ENCODE measurements around the gene CCL26. TPM values are rescaled to one million over a fixed set of nuclear protein-coding genes. Genes with fewer than 3 reads are reported as not detected.
"Not testable (repeated sequence)": the region's sequence is repeated elsewhere in the genome, so short reads cannot be mapped to it uniquely, and the experiment has no call there.

Gene CCL26
- total and polyA plus RNA-seq, 2 of the 13 experiments (the other 11 are each of a cell fraction or from before 2014, with no cell fraction given): 0.16 TPM; not detected in 1

GRCh38 chr7:75727351-75727750 lies 44.7 kb downstream of the CCL26 start:
- H4K20me1 ChIP-seq (ENCODE audit: insufficient read depth, low read length); CTCF ChIA-PET (ENCODE audit: low intra/inter-chr PET ratio, low total read pairs); H3K79me2 ChIP-seq (ENCODE audit: insufficient read depth, low read length); H3K9ac ChIP-seq (ENCODE audit: insufficient read depth, low read depth, low read length); BruUV-seq (replicated peaks); H3K4me3 ChIP-seq (replicated peaks in 1 of 3; ENCODE audit: insufficient read depth in 1 of 3, low read depth in 2 of 3, low read length in 3 of 3); ATAC-seq; H2AFZ ChIP-seq (ENCODE audit: low read length); H3K27me3 ChIP-seq (ENCODE audit: control insufficient read depth in 1 of 2, insufficient read depth in 2 of 2, low read length in 2 of 2); H3K36me3 ChIP-seq (replicated peaks in 1 of 2; ENCODE audit: control insufficient read depth in 1 of 2, insufficient read depth in 2 of 2, low read length in 2 of 2); intact Hi-C loops (cut with micrococcal nuclease; ENCODE audit: unreplicated experiment); in situ Hi-C loops (cut with HindIII; ENCODE audit: extremely low pct_ligation_motif_present, low pct_unique_long_range_greater_than_20kb); FAIRE-seq; DNase-seq (ENCODE audit: low spot score); H3K9me3 ChIP-seq (ENCODE audit: low read length); POLR2A ChIA-PET: not testable (repeated sequence)
- 71% methylated on average over 6 of the region's 6 CpGs for WGBS (ENCODE audit: low lambda C conversion rate)
- Histone ChIP-seq H3K4me2 (ENCODE audit: low read depth, low read length) (peak overlapping the region; percentile 64), H3K27ac (ENCODE audit: extremely low read length, insufficient read depth, low read length) (peak overlapping the region; percentile 39), H3K4me1 (ENCODE audit: insufficient read depth, low read length) (peaks cover 24% of the 10 kb centered on the region)
- TF ChIP-seq ZSCAN22 (CRISPR knock-in tag; IDR thresholded peaks at IDR 0.05): 0 out of 2 replicates have a peak, but pooled peaks have one; percentile 37

GRCh38 chr7:75725306-75725705 lies 46.7 kb downstream of the CCL26 start:
- H2AFZ ChIP-seq (ENCODE audit: low read length): no peak overlapping the region
- no peak overlapping the region for H3K9ac ChIP-seq (ENCODE audit: insufficient read depth, low read depth, low read length)
- FAIRE-seq (no peak), DNase-seq (ENCODE audit: low spot score) (no peak), ATAC-seq (no peak)
- no TSS peak for BruUV-seq (replicated peaks)
- ChIA-PET CTCF (ENCODE audit: low intra/inter-chr PET ratio, low total read pairs) (no interaction called here), POLR2A (no interaction called here)
- H3K4me3 ChIP-seq (replicated peaks in 1 of 3; ENCODE audit: insufficient read depth in 1 of 3, low read depth in 2 of 3, low read length in 3 of 3): no peak overlapping the region
- peaks cover 24% of the 10 kb centered on the region for H3K4me1 ChIP-seq (ENCODE audit: insufficient read depth, low read length)
- H3K9me3 ChIP-seq (ENCODE audit: low read length): no peaks in the 10 kb centered on the region
- H3K79me2 ChIP-seq (ENCODE audit: insufficient read depth, low read length): no peaks in the 10 kb centered on the region
- H3K27me3 ChIP-seq (ENCODE audit: control insufficient read depth in 1 of 2, insufficient read depth in 2 of 2, low read length in 2 of 2): no peaks in the 10 kb centered on the region
- H3K36me3 ChIP-seq (replicated peaks in 1 of 2; ENCODE audit: control insufficient read depth in 1 of 2, insufficient read depth in 2 of 2, low read length in 2 of 2): no peaks in the 10 kb centered on the region
- H3K27ac ChIP-seq (ENCODE audit: extremely low read length, insufficient read depth, low read length): no peak overlapping the region
- H3K4me2 ChIP-seq (ENCODE audit: low read depth, low read length): no peak overlapping the region
- no peaks in the 10 kb centered on the region for H4K20me1 ChIP-seq (ENCODE audit: insufficient read depth, low read length)
- intact Hi-C loops (cut with micrococcal nuclease; ENCODE audit: unreplicated experiment): no loop called here
- 77% methylated on average over 6 of the region's 6 CpGs for WGBS (ENCODE audit: low lambda C conversion rate)
- in situ Hi-C loops (cut with HindIII; ENCODE audit: extremely low pct_ligation_motif_present, low pct_unique_long_range_greater_than_20kb): no loop called here
- TF ChIP-seq ZBTB26 (CRISPR knock-in tag; IDR thresholded peaks at IDR 0.05; ENCODE audit: borderline replicate concordance) (no peak), SAFB2 (CRISPR knock-in tag; IDR thresholded peaks at IDR 0.05; ENCODE audit: borderline replicate concordance, low read depth) (no peak), THAP11 (CRISPR knock-in tag; IDR thresholded peaks at IDR 0.05) (no peak), ZNF598 (CRISPR knock-in tag; IDR thresholded peaks at IDR 0.05; ENCODE audit: borderline replicate concordance) (no peak), HNRNPL (IDR thresholded peaks at IDR 0.05; ENCODE audit: low read depth, low read length) (no peak), ZSCAN9 (CRISPR knock-in tag; IDR thresholded peaks at IDR 0.05; ENCODE audit: borderline replicate concordance) (no peak), SP4 (CRISPR knock-in tag; IDR thresholded peaks at IDR 0.05) (no peak), POGK (CRISPR knock-in tag; conservative IDR thresholded peaks at IDR 0.05) (no peak), NR2F2 (IDR thresholded peaks at IDR 0.05; ENCODE audit: borderline replicate concordance, low read depth) (no peak), IRX3 (CRISPR knock-in tag; IDR thresholded peaks at IDR 0.05; ENCODE audit: borderline replicate concordance, low read depth) (no peak), SMC3 (IDR thresholded peaks at IDR 0.05; ENCODE audit: low read length) (no peak), ARID3A (IDR thresholded peaks at IDR 0.05; ENCODE audit: low read depth, low read length) (no peak), ATRX (CRISPR knock-in tag; IDR thresholded peaks at IDR 0.05; ENCODE audit: borderline replicate concordance) (no peak), ZNF777 (CRISPR knock-in tag; IDR thresholded peaks at IDR 0.05) (no peak), AGO1 (IDR thresholded peaks at IDR 0.05; ENCODE audit: low read depth, low read length, poor library complexity, severe bottlenecking) (no peak)

All from HepG2 (cell line).